ENCODE measurements around the gene TTC33.
A peak's percentile ranks its signal among the peaks of the same experiment; 100 is the strongest.
"Not testable (repeated sequence)": the region's sequence is repeated elsewhere in the genome, so short reads cannot be mapped to it uniquely, and the experiment has no call there.

TTC33 gene

DNA sequence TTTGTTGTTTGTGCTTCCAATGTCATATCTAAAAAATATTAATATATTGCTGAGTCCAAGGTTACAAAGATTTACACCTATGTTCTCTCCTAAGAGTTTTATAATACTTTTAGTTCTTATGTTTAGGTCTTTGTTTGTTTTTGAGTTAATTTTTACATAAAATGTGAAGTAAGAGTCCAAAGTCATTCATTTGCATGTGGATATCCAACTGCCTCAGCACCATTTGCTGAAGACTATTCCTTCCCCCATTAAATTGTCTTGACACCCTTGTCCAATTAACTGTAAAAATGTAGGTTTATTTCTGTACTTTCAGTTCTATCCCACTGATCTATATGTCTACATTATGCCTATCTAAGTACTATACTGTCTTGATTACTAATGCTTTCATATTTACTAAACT is 35.7 kb downstream of the TTC33 start:
- DNase-seq (ENCODE audit: low read depth in 3 of 3, low spot score in 1 of 3), result no peak

DNA sequence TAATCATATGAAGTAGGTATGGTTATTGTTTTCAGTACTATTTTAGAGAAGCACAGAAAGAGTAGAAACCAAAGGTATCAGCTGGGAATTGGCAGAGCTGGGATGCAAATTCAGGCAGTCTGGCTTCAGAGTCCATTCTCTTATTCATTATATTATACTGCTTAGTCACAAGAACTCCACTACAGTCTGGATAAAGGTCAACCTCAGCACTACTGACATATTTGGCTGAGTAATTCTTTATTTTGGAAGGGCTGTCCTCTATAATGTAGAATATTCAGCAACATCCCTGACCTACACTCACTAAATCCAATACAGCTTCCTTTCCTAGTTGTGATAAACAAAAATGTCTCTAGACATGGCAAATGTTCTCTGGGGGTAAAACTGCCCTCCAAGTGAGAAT is 38.5 kb downstream of the TTC33 start:
- no peak for DNase-seq (ENCODE audit: low read depth in 3 of 3, low spot score in 1 of 3)

DNA sequence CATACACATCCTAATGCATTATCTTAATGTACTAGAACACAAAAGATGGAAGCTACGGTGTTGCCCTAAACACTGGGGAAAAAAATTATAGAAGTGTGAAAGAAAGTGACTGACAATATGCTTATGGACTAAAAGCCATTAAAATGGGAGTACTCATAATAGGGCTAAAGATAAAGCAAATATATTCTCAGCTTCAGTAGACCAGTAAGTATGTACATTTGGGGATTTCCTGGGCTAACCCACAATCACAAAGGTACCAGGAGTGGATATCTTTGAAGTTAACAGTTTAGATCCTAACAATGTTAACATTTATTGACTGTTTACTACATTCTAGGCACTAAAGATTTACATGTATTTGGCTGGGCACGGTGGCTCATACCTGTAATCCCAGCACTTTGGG is 39.2 kb downstream of the TTC33 start:
- no peak for DNase-seq (ENCODE audit: low read depth in 3 of 3, low spot score in 1 of 3)

DNA sequence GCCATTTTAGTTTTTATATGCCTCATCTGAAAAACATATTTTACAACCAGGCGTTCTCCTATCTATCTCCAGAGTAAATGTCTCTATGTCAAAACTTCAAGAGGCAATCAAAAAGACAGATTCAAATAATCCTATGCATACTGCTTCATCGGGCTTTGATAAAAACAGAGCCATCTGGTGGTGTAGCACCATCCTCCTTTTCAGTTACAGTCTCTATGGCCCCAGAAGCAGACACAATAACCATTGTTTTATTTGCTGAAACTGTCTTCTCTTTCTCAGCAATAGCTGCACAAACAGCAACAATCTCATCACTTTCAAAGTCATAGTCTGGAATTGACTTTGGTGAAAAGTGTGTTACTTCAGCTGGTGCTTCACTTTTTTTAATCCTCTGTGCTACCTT is 39.8 kb downstream of the TTC33 start:
- no peak for DNase-seq (ENCODE audit: low read depth in 3 of 3, low spot score in 1 of 3)

DNA sequence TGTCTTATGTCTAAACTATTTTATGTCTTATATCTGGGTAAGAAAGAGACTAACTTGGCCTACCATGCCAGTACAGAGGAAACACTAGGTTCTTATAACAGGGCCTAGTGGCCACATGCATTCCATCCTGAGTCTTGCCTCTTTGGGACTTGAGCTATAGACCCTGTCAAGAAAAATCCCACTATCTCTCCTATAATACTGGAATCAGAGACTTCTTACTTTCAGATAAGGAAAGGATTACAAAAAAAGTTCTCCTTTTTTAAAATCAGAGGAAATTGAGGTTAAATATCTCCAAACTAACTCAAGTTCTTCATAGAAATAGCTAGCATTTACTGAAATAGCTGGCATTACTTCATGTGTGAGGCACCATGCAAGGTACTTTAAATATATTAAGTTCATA is 41.8 kb downstream of the TTC33 start:
- DNase-seq (ENCODE audit: low read depth in 3 of 3, low spot score in 1 of 3), result no peak

DNA sequence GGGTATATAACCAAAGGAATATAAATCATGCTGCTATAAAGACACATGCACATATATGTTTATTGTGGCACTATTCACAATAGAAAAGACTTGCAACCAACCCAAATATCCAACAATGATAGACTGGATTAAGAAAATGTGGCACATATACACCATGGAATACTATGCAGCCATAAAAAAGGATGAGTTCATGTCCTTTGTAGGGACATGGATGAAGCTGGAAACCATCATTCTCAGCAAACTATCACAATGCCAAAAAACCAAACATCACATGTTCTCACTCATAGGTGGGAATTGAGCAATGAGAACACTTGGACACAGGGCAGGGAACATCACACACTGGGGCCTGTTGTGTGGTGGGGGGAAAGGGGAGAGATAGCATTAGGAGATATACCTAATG is 45.2 kb downstream of the TTC33 start:
- DNase-seq (ENCODE audit: low read depth in 3 of 3, low spot score in 1 of 3), result not testable (repeated sequence)

DNA sequence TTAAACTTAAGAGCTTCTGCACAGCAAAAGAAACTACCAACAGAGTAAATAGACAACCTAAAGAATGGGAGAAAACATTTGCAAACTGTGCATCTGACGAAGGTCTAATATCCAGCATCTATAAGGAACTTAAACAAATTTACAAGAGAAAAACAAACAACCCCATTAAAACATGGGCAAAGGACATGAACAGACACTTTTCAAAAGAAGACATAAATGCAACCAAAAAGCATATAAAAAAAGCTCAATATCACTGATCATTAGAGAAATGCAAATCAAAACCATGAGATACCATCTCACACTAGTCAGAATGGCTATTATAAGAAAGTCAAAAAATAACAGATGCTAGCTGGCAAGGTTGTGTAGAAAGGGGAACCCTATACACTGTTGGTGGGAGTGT is 50.3 kb downstream of the TTC33 start:
- DNase-seq (ENCODE audit: low read depth in 3 of 3, low spot score in 1 of 3), result not testable (repeated sequence)

DNA sequence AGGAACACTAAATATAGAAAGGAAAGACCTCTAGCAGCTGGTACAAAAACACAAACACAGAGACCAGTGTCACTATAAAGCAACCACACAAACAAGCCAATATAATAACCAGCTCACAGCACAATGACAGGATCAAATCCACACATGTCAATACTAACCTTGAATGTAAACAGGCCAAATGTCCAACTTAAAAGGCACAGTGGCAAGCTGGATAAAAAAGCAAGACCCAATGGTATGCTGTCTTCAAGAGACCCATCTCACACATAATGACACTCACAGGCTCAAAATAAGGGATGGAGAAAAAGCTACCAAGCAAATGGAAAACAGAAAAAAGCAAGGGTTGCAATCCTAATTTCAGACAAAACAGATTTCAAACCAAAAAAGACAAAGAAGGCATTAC is 53.7 kb downstream of the TTC33 start:
- DNase-seq (ENCODE audit: low read depth in 3 of 3, low spot score in 1 of 3), result not testable (repeated sequence)

DNA sequence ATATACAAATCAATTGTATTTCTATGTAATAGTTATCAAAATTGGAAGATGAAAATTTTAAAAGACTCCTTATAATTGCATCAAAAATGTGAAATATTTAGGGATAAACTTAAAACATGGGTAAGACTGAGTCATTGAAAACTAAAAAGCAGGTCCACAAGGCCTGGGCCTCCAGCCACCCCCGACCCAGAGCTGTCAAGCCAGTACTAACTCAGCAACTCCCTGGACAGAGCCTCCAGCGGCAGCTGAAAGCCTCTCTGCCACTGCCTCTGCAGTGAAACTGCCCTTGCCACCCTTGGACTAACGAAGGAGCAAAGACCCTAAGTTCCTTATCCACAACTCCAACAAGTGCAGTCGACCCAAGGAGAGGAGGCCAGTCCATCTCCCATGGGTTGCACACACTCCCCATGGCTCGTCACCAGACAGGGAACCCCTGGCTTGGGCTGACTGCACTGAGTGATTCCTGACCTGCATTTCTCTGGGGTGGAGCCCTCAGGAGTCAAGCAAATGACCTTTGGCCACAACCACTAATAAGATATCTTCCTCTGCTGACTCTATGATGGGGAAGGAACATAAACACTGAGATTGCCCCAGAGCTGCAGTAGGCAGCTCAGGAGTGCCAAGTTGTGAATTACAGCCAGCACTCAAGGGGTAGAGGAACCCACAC is 55.5 kb downstream of the TTC33 start:
- no peak for DNase-seq (ENCODE audit: low read depth in 3 of 3, low spot score in 1 of 3)

DNA sequence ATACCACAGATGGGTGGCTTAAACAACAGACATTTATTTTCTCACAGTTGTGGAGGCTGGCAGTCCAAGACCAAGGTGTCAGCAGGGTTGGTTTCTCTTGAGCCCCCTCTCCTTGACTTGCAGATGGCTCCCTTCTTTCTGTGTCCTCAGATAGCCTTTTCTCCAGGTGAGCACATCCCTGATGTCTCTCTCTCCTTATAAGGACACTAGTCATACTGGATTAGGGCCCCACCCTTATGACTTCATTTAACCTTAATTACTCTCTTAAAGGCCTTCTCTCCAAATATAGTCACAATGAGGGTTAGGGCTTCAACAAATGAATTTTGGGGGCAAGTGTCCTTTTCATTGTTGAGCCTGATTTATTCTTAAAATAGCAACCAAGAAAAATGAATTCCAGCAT is 61.3 kb downstream of the TTC33 start:
- DNase-seq (ENCODE audit: low read depth in 3 of 3, low spot score in 1 of 3), result no peak

DNA sequence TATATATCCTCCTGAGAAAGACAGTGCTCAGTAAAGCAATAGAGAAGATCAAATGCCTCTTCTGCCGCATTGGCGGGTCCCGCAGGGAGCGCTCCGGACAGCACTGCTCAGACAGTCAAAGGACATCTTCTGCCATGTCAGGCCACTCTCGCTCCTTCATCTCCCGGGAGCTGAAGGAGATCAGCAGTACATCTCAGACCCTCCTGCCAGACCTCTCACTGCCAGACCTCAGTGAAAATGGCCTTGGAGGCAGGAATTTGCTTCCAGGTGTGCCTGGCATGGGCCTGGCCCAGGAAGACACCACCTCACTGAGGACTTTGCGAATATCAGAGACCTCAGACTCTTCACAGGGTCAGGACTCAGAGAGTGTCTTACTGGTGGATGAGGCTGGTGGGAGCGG is 63.9 kb downstream of the TTC33 start:
- DNase-seq (ENCODE audit: low read depth in 3 of 3, low spot score in 1 of 3), result no peak

DNA sequence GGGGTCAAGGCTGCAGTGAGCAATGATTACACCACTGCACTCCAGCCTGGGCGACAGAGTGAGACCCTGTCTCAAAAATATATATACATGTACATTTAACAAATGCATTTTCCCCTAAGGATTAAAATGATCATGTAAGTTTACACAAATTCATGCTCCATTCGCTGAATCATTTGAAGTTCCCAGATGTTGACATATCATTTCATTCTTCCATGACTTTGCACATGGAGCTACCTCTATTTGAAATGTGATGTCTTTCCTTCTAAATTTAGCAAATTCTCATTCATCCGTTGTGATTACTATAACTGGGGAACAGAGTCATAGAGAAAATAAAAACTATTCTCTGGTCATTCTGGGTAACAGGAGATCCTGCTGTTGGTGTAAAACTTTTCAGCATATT is 65.5 kb downstream of the TTC33 start:
- no peak for DNase-seq (ENCODE audit: low read depth in 3 of 3, low spot score in 1 of 3)

DNA sequence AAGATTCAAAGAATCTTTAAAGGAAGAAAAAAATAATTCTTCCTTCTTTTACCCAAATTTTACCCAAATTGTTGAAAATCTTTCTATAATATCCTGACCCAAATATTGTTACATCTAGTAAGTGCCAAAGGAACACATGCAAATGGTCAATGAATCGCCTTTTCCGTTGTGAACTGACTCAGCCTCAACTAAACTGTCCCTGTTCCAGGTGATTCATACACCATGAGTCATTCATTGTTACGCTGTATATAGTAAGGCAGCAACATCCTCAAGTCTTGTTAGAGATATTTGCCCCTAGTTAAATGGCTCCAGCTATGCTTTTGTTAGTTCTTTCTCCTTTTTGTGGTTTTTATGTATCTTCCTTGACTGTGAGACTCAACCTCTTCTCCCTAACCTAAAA is 66.3 kb downstream of the TTC33 start:
- DNase-seq (ENCODE audit: low read depth in 3 of 3, low spot score in 1 of 3), result no peak

DNA sequence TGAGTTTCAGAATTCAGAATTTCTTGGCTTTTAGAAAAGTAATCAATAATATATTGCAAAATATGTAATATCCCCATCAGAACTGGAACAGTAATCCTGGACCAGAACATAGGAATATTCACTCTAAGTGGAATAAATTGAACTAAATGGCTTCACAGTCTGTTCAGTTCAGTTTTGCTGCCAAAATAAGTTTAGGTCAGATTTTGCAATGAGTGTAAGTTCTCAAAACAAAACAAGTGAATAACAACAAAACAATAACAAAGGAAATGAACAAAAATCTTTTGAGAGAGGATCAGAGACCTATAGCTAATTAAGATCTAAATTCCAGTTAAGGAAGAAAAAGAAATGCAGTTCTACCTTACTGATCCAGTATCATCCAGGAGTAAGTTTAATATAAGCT is 66.8 kb downstream of the TTC33 start:
- no peak for DNase-seq (ENCODE audit: low read depth in 3 of 3, low spot score in 1 of 3)

DNA sequence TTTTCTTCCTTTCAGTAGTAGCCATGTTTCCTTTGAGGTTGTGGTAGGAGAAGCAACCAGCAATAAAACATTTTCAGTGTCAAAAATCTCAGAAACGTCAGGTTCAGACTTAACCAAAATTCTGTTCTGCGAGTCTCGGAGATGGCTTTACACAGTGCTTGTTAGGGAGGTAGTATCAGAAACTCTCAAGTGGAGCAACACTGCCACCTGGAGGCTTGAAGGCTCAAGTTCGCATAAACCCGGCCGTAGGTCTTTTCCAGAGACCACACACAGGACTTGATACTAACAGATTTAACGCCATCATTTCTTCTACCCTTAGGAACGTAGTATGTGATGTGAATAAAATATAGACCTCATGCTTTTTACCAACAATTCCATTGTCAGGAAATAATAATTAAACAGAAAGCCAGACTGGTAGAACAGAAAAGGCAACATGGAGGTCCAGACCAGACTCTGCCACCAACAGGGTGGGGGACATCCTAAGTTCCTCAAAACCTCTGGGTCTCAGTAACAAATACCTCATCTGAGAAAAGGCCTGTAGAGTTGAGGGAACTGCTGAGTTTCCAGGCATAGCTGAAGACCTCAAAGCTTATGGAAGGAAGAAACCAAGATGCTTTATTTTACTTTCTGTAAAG is 67.5 kb downstream of the TTC33 start:
- DNase-seq (ENCODE audit: low read depth in 3 of 3, low spot score in 1 of 3), result peak; percentile 65 to 72 (median 67)

DNA sequence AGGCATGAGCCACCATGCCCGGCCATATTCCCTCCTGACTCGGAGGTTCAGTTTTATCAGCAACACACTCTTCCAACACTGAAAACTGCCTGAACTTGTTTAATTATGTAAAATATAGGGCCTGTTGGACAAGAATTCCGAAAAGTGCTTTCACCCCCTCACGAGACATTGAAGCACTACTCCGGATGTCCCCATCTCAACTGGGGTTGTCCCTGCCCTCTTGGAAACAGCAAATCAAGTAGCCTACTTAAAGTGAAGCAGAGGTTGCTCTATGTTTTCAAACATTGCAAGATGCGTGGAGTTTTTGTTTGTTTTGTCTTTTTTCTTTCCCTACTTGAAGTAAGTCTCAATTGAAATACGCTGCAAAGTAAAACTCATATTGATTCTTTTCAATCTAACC is 68.4 kb downstream of the TTC33 start:
- no peak for DNase-seq (ENCODE audit: low read depth in 3 of 3, low spot score in 1 of 3)

DNA sequence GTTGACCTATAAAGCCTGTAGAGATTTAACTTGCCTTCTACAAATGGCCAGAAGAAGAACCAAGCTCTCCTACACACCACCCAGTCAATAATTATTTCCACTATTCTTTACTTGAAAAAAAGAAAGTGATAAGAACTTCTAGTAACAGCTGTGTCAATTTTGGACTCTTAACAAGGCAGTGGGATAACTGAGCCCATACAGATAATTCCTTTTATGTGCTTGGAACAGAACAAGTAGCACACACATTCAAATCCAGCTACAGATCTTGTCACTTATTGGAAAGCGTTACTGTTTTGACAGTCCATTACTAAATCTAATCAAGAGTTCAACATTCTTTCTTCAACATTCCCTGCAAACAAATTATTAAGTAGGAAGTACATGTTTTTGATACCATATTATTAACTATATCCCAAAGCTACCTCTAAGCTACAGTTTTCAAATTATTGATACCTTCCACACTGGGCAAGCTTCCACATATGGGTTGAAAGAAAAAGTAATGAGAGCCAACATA is 69.7 kb downstream of the TTC33 start:
- DNase-seq (ENCODE audit: low read depth in 3 of 3, low spot score in 1 of 3), result no peak

DNA sequence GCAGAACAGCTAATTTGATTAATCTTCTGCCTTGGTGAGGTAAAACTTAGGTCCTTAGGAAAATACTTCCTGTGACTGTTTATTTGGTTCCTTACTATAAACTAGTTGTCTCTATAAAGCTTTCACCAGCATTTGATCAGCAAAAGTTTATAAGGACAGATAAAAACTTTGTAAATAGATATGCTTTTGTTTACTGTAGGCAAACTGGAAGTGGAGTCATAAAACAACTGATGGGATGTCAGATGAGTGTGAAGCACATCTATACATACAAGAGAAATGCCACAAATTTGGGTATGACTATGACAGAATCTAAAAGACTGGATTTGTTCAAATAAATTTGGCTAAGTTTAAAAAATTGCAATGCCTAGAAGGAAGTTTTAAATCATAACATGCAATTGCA is 70.6 kb downstream of the TTC33 start:
- DNase-seq (ENCODE audit: low read depth in 3 of 3, low spot score in 1 of 3), result no peak

DNA sequence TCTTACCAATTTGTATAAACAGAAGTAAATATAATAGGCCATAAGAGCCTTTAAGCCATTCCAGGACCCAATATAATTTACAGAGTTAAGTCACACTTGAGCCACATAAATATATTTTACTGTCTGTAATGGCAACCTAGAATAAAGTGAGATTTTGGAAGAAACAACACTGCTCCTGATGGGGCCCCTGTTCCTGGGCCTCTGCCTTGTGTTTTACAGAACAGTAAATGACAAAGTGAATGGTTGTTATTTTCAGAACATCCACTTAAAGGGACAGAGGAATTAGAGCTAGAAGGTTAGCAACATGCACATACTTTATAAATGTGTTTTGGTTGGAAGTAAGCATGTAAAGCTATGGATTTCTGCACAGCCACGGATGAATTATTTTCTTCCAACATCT is 72.5 kb downstream of the TTC33 start:
- DNase-seq (ENCODE audit: low read depth in 3 of 3, low spot score in 1 of 3), result no peak

DNA sequence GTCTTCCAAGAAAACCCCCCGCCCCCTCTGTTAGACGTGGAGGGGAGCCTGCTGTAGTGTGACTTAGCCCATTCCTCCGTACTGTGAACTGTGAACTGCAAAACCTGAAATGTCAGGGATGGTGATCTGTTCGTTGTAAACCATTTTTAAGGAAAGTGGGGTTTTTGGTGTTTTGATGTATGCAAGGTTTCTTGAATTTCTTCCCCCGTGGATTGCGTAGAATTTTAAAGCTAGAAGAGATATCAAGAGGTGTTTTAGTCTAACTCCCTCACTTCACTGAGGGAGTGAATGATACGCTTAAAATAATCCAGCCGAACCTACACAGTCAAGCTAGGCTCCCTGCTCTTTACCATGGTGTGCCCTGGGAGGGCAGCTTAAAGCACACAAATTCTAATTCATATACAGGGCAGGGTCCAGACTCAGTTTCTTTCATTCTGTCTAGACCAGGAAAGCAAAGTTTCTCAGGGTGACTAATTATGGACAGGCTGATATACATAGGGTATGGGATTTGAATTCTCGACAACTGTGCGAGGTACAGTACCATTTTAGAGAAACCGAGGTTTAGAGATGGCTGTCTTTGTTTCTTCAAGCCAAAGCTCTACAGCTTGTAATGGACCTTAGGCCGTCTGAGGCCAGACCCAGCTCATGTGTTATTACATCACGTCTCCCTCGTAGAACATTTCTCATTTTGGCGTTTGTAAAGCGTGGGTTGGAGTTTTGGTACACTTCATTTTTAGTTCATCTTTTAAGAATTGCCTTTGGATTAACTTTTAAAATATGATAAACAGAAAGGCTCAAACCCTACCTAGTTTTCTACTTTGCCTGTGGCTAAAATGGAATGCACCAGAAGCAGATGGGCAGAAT is 73.4 kb downstream of the TTC33 start:
- DNase-seq (ENCODE audit: low read depth in 3 of 3, low spot score in 1 of 3), result no peak

DNA sequence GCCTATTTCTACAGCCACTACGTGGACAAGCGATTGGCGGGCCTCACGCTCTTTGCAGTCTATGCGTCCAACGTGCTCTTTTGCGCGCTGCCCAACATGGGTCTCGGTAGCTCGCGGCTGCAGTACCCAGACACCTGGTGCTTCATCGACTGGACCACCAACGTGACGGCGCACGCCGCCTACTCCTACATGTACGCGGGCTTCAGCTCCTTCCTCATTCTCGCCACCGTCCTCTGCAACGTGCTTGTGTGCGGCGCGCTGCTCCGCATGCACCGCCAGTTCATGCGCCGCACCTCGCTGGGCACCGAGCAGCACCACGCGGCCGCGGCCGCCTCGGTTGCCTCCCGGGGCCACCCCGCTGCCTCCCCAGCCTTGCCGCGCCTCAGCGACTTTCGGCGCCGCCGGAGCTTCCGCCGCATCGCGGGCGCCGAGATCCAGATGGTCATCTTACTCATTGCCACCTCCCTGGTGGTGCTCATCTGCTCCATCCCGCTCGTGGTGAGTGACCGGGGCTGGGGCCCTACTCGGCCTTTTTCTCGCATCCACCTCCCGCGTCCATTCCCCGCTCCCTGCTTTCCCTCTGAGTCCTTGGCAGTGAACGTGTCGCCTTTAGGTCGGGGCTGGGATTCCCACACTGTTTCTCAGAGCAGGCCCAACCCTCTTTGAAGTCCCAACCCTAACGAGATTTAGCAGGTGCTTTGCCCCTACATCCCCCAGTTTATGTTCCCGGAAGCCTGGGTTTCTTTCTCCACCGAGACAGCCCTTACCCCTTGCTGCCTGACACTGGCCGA is 74.2 kb downstream of the TTC33 start:
- DNase-seq (ENCODE audit: low read depth in 3 of 3, low spot score in 1 of 3), result no peak

Measured in stimulated activated CD4-positive, alpha-beta T cell treated with anti-CD3 and anti-CD28 coated beads, TNF-alpha, amount 100 ng/mL, for 1 hour (primary cell).